Islet of Langerhans (tissue), 1 donor: Measurements from ENCODE around the gene MSANTD3.
A peak's percentile ranks its signal among the peaks of the same experiment; 100 is the strongest.

ENCODE experiments used
- FAIRE-seq: peaks from one replicate; lab custom pipeline; 2011; peaks lifted over from hg19 to GRCh38; lab: Jason Lieb, UNC

Gene MSANTD3

DNA sequence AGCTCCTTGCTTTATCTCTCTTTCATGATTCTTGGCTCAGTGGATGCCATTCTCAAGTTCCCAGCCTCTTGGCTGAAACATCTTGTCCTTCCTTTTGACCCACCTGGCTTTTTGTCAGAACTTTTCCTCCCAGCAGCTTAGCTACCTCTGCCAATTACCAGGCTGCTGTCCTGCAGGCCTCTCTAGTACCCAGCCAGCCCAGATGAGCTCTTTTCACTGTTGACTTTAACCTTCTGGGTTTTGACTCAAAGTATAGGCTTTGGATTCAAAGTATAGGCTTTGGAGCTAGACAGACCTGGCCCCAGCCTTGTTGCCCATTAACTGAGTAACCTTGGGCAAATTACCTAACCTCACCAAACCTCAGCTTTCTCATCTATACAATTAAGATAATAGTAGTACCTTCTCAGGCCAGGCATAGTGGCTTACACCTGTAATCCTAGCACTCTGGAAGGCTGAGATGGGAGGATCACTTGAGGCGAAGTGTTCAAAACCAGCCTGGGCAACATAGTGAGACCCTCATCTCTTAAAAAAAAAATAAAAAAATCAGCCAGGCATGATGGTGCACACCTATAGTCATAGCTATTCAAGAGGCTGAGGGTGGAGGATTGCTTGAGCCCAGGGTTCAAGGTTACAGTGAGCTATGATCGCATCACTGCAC lies 39.4 kb downstream of the MSANTD3 start:
- no peak for FAIRE-seq

DNA sequence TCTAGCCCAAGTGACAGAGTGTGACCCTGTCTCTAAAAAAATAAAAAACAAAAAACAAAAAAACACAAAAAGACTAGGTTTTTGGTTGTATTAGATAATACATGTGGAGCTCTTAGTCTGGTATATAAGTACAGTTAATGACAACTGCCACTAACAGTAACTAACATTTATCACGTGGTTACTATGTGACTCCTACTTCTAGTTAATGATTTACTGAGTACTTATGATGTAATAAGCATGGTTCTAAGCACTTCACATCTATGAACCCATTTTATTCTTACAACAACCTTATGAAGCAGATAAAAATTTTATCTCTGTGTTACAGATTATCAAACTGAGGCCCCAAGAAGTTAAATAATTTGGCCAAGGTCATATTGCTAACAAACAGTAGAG lies 39.9 kb downstream of the MSANTD3 start:
- no peak for FAIRE-seq

DNA sequence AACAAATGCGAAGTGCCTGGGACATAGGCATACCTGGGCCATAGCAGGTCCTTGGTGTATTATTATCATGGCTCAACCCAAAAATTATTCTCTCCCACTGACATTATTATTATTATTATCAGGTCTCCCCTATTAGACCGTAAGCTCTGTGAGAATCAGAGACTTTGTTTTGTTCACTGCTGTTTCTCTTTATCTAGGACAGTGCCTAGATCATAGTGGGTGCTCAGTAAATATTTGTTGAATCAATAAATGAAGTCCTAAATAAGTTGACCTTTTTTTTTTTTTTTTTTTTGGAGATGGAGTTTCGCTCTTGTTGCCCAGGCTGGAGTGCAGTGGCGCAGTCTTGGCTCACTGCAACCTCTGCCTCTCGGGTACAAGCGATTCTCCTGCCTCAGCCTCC lies 41.1 kb downstream of the MSANTD3 start:
- FAIRE-seq = no peak

DNA sequence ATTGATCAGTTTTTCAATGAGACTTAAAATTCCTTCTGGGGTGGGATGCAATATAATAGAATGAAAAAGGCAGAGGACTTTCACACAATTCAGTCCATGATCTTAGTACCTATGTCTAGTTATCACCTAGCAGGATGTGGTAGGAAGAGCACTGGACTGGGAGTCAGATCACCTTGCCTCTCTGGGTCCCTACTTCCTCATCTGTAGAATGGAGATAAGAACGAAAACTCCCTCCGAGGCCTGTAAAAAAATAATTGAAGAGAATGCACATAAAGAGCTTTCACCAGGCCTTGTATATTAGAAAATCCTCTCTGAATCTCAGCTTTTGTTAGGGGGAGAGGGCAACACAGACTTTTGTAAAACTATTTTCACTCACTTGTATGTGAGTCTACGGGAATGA lies 45.3 kb downstream of the MSANTD3 start:
- no peak for FAIRE-seq

DNA sequence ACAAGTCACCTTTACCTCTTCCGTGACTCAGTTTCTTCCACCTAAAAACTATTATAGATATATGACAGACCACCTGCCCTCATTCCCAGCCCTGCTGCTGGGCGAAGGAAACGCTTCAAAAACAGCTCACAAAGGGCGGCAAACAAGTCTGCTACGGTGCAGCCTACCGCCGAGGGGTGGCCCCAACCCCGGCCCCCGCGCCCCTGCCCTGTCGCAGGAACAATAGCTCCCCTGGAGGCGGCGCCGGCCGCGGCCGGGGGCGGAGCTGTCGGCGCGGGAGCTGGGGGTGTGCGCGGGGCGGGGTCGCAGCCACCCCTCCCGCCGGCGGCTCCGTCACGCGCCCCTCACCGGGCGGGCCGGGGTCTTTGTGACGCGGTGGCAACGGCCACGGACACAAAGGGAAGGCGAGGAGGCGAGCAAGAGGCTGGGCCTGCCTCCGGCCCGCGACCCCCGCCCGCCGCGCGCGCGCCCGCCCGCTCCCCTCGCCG lies 45.9 kb downstream of the MSANTD3 start, which contains the start of gene TMEFF1:
TMEFF1 (plus strand) TSS at position 362 of the 488 bp plus-strand sequence. CDS start 396 bp downstream, outside the sequence.
- no peak for FAIRE-seq

DNA sequence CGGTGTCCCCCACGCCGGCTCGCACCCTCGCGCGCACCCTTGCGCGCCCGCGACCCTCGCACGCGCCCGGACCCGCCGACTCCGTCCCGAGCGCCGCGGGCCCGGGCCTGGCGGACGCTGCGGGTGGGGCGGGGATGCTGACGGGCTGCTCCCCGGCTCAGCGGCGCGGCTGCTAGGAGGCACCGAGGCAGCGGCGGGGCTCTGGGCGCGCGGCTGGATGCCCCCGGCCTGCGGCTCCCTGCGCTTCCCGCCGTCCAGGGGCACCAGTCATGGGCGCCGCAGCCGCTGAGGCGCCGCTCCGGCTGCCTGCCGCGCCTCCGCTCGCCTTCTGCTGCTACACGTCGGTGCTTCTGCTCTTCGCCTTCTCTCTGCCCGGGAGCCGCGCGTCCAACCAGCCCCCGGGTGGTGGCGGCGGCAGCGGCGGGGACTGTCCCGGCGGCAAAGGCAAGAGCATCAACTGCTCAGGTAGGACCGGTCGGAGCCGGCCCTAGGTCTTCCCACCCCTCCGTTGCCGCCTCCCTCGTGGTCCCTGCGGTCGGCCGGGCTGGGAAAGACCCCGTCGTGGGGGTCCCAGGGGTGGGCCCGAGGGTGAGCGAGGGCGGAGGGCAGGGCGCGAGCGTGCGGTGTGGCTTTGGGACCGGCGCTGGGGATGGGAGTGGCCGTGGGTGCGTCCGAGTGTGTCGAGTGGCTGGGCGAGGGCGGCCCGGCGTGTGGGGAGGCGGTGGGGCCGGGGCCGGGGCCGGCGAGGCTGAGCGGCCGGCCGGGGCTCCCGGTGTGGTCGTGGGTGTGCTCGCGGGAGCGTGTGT lies 46.5 kb downstream of the MSANTD3 start:
- FAIRE-seq = no peak

DNA sequence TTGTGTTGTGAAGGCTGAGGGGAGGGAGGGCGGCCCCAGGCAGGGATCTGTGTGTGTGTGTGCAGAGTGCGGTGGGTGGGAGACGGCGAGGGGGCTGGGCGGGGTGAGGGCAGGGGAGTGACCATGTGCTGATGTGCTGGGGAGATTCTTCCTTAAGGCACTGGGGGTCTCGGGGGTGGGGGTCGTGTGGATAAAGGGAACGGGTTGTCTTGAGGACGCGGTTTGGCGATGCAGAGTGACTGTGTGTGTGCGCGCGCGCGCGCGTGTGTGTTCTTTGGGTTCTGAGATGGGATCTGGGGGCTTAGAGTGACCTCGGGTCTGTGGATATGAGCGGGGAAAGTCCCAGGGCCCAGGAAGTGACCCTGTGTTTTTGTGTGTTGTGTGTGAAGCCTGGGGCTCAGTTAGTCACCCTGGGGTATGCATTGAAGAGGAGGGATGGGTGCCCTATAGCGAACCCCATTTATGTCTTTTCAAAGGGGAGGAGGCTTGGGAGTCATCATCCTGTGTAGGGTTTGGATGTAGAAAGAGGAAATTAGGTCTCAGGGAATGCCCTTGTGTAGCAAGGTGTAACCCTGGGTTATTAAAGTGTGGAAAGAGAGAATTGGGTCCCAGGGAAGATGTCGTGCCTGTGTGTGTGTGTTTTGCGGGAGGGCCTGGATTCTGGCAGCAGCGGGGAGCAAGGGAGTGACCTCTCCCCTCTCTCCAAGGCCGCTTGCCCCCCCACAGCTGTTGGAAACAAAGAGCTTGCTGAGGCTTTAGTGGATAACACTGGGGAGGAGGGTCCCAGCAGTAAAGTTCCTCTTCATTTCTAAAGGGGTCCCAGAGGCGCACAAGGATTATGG lies 47.4 kb downstream of the MSANTD3 start:
- FAIRE-seq = no peak

DNA sequence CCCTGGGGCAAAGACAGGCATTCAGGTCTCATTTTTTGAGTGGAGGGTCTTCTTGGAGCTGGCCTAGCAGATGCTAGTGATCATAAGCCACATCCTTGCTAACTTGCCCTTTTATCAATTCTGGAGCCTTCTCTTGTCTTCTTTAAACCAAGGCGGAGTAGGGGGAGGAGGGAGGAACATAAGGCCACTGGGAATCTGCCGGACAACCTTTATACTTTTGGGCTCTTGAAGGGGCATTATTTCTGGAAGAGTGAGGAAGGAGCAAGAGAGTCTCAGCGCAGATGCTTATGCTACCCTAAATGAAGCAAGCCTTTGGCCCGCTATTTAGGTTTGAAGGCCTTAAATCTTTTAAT lies 48.0 kb downstream of the MSANTD3 start:
- no peak for FAIRE-seq

DNA sequence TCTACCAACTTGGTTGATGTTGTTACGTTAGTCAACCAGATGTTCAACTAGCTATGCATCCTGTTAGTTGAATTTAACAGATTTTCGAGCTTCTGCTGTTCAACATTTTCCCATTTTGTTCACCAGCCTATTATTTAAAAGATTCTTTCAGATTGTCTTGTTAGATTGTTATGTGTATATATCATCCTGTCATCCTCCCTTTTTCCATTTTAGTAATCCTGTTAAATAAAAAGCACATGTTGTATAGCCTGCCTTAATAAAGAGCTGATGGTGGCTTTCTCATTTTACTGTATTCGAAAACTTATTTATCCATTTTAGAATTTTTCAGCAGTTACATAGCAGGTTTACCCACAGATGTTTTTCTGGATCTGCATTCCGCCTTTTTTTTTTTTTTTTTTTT lies 50.3 kb downstream of the MSANTD3 start:
- no peak for FAIRE-seq

DNA sequence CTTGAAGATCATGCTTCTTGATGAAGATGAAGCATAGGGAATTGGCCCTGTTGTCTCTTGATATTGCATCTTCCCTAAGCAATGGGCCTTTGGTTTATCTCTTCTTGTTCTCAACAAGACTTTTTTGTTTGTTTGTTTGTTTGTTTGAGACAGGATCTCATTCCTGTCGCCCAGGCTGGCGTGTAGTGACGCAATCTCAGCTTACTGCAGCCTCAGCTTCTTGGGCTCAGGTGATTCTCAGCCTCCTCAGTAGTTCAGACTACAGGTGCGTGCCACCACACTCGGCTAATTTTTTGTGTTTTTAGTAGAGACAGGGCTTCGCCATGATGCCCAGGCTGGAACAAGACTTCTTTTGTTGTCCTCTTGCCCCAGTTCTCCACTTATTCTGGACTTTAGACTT lies 51.2 kb downstream of the MSANTD3 start:
- no peak for FAIRE-seq

DNA sequence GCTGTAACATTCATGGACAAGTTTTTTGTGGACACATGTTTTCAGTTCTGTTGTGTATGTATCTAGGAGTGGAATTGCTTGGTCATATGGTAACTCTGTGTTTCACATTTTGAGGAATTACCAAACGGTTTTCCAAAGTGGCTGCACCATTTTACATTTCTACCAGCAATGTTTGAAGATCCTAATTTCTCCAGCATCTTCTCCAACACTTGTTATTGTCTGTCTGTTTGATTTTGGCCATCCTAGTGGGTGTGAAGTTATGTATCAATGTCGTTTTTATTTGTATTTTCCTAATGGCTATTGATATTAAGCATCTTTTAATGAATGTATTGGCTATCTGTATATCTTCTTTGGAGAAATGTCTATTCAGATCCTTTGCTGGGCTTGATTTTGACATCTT lies 52.9 kb downstream of the MSANTD3 start:
- FAIRE-seq = no peak

DNA sequence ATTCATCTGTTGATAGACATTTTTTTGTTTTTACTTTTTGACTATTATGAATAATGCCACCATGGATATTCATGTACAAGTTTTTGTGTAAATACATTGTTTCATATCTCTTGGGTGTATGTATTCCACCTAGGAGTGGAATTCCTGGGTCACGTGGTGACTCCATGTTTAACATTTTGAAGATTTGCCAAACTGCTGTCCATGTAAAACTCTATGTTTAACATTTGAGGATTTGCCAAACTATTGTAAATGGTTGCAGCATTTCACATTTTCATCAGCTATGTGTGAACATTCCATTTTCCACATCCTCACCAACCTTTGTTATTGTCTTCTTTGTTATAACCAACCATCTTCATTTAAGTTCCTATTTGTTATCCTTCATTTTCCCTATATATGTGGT lies 58.3 kb downstream of the MSANTD3 start:
- no peak for FAIRE-seq

DNA sequence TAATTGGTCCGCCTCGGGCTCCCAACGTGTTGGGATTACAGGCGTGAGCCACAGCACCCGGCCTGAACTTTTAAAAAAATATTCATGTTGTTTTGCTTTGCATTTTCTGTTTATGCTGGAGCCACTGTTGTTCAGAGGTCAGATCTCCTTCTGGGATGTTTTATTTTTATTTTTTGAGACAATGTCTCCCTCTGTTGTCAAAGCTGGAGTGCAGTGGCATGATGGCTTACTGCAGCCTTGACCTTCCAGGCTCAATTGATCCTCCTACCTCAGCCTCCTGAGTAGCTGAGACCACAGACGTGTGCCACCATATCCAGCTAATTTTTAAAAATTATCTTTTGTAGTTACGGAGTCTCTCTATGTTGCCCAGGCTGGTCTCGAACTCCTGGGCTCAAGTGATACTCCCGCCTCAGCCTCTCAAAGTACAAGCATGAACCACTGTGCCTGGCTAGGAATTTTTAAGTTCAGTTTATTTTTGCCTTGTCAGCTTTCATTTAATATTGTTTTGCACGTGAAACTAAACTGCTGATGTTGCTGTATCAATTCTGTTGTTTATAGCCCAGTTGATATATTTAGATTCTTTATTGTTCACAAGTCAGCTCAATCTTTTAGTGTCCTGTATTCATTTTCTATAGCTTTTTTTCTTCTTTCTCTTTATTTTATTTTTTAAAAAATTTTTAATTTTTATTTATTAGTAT lies 59.7 kb downstream of the MSANTD3 start:
- no peak for FAIRE-seq

DNA sequence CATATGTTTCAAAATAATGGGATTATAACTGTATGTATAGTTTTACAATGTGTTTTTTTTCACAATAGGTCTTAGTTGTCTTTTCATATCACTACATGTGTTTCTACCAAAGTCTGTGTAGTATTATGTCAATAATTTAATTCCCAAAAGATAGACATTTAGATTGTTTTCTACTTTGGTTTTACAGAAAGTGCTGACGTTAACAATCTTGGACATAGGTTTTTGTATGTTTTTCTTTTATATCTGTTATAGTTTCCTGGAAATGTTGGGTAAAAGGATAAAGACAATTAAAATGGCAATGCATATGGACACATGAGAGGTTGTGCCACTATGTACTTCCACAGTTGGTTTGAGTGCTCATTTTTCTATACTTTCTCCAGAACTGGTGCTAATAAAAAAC lies 61.2 kb downstream of the MSANTD3 start:
- FAIRE-seq = no peak

DNA sequence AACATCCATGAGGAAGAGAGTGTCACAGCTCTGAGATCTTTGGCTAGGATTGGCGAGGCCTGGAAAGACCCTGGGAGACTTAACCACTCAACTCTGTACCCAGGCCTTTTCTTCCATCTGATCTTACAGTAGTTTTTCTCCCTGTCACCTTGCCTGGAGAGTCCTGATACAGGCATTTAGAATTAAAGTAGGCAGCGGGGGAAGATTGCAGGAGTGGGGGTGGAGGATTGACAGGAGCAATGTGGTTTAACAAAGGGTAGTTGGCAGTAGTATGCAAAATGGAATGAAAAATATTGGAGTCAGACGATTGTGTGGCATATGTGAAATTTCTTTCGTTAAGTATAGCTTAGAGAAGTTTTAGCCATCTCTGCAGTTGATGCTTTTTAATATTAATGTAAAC lies 62.9 kb downstream of the MSANTD3 start:
- FAIRE-seq = no peak

DNA sequence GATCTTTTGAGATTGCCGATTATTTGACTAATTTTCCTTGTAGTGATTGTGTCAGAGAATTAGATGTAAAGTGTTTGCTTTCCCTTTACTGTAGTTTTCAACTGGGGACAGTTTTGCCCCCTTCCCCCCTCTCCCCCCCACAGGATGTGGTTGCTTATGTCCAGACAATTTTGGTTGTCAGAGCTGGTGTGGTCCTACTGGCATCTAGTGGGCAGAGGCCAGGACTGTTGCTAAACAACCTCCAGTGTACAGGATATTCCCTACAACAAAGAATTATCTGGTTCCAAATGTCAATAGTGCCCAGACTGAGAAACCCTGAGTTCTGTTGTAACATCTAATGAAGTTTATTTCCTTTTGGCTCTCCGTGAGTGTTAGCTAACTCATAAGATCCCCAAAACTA lies 66.0 kb downstream of the MSANTD3 start:
- no peak for FAIRE-seq

DNA sequence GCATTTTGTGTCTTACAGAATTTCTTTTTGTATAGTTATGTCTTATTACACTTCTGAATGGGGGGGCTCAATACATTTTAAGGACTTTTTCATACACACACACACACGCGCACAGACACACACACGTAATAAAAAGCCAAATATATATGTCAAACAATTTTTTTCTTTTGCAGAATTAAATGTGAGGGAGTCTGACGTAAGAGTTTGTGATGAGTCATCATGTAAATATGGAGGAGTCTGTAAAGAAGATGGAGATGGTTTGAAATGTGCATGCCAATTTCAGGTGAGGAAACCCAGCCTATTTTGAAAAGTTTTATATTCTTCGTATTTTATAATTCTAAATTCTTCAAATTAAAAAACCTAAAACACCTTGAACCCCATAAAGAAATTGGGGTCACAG lies 71.6 kb downstream of the MSANTD3 start:
- peak; percentile 9 for FAIRE-seq

DNA sequence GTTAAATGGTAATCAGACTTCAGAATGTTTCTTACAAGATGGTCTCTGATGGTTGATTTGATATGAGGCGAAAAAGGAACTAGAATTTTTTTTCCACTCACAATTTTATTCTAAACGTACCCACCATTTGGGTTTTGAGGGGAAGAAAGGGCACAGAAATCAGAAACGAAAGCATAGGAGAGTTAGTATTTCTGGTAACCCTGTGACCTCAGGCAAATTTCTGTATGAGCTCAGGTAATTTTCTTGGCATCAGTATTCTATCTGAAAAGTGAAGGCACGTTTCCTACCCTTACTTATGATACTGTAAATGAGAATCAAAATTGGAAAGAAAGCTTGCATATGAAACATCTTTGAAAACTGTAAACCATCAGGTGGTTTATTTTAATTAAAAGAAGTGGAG lies 72.5 kb downstream of the MSANTD3 start:
- no peak for FAIRE-seq

DNA sequence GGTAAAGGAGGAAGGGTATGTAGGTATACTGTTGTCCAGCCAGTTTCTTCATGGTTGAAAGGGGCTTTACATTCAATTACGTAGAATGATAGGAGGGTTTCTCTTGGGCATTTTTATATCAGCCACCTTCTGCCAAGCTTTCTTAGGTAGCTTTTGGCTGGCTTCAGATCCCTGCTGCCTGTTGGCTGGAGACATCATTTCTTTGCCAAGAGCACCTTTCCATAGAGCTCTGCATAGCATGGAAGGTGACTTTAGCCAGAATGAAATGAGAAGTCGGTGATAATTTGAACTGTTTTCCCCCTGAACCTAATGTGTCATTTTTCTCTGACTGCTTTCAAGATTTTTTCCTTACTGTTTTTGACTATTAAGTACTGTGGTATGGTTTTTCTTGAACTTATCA lies 72.9 kb downstream of the MSANTD3 start:
- FAIRE-seq = no peak
